HG02798 (cell line): ENCODE data around the gene JARID2.

Source experiments
- ATAC-seq: cut with Tn5 transposase; IDR thresholded peaks from one replicate; pipeline ENCODE4 v1.9.1; 2021; ENCODE audit warnings: mild to moderate bottlenecking; ENCODE audit not compliant: unreplicated experiment, poor library complexity

The JARID2 gene

DNA sequence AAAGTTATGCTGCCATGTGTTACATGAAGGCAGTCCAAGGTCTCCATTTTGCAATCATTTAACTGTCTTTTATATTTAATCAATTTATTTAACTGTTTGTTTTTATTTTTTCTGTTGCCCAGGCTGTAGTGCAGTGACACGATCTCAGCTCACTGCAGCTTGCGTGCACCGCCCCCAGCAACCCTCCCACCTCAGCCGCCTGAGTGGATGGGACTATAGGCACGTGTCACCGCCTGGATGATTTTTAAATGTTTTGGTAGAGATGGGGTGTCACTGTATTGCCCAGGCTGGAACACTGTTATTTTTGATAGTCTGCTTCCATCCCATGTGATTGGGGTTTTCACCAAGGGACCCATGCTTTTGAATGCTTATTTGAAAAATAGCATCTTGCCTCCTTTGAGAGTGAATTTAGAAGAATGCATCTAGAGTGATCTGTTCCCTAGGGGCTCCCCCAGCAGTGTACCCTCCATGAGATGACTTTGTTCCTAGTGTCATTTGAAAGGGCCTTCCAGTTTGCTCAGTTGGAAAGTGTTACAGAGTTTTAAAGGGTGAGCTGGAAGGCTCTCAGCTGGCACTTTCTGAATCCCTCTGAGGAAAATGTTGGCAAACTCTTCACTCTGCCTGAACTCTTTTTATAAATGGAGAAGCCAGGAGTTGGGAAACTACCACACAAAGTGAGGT is 143.4 kb downstream of the JARID2 start:
- no peak for ATAC-seq

- ATAC-seq: no peak
These were observed 144.2 kb downstream of the JARID2 start for GRCh38 chr6:15389765-15390723.

DNA sequence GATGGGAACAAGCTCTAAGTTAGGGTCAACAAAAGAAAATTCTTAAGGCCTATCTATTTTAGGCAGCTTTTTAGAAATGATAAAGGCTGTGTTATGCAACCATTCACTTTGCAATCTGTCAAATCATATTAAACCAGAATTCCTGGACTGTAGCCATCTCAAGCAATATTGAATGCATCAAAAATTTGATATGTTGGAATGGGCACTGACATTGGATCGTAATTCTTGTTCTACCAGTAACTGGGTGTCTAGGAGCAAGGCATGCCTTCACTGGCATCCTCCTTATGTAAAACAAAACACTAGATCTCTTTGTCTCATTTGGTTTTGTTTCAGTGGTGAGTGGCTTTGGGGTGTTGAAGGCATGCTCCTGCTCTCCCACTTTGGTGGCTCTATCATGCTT is 145.6 kb downstream of the JARID2 start:
- ATAC-seq: no peak

DNA sequence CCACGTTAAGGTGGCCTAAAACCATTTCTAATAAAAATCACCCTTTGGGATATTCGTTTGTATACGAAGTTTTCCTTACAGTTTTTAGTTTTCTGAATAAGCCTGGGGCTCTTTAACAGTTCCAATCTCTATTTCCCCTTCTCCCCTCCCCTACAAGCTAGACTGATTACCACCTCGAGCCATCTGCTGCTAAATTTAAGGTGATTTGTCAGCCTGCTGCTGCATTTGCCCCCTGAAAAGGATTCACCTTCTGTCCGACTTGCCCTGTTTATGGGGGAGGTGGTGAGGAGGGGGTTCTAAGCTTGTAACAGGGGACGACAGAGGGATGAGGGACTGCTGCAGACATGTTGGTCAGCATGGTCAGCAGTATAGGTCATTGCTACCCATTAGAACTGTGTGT is 146.3 kb downstream of the JARID2 start:
- ATAC-seq: no peak

GRCh38 chr6:15393605-15394004 is 147.7 kb downstream of the JARID2 start:
- no peak for ATAC-seq

DNA sequence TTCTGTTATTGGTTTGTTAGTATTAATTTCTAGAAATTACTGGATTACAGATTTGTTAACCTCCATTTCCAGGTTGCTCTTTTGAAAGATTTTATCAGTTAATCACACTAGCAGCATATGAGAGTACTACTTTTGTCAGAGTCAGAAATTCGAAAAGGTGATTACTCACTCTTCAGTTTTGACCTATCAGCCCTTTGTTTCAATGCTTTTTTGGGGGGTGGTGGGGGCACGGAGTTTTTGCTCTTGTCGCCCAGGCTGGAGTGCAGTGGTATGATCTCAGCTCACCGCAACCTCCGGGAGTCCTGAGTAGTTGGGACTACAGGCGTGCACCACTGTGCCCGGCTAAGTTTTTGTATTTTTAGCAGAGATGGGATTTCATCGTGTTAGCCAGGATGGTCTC is 149.2 kb downstream of the JARID2 start:
- ATAC-seq: no peak

DNA sequence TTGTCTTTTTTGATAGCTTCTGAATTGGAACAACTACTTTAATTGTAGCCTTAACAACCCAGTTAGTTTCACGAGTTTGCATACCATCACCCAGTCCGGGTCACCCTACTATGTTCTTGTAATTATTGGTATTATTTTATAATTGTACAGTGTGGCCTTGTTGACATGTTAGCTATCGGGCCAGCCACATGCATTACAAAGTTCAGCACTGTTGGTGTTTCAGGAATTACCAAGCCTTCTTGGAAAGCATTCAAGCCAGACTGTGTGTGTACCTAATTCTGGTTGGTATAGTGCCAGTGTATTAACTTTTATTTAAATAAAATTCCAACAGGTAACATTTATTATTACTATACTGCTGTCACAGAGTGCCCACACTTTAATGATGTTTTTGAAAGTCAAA is 150.9 kb downstream of the JARID2 start:
- ATAC-seq: no peak

- ATAC-seq: peak; percentile 66
These were observed 152.9 kb downstream of the JARID2 start for GRCh38 chr6:15398633-15399275.

DNA sequence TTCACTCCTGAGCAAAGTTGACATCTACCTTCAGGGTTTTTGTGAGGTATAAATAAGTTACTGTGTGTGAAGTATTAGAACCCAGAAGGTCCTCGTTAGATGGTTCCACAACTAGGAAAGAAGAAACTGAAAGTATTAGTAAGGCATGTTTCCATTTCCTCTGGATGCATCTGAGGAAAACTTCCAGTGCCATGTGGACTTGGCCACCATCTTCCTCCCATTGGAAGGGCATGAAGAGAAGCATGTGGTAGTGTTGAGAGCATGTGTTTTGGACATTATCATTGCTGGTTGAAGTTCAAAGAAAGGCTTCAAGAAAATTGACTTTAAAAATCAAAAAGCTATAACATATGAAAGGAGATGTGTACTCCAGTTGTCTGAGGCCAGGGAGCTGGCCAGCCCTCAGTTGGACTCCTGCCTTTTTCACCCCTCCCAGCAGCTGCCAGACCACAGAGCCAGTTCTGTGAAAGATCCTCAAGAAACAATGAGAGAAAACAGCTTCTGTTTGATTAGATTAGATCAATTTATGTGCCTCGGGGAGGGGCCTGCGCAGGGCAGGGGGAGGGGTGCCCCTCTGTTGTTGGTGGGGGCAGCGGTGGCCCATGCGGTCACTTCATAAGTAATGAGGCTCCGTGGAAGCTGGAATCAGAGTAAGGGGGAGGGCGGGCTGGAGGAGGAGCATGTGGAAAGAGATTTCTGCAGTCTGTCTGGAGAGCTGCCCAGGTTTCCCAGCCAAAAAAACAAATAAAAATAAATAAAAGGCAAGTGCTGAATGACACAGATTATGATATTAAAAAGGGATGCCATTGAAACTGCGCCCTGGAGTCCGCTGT is 154.0 kb downstream of the JARID2 start:
- ATAC-seq: no peak

DNA sequence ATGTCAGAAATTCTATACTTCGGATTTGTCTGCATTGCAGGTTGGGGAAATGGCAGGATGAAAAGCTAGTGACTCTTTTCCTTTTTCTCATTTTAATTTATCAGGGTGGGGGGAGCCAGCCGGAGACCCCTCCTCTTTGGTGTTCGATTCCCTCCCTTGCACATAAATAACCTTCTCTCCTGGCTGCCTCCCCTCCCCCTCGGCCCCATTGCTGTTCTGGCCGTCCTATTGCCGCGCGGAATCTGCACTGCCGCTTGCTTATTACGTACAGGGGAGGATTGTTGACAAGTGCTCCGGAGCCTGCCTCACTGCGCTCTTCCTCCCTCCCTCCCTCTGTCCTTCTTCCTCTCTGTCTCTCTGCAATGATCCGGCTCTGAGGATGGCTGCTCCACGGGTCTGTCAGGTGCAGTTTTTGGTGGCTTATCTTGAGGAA is 154.7 kb downstream of the JARID2 start:
- ATAC-seq: no peak

DNA sequence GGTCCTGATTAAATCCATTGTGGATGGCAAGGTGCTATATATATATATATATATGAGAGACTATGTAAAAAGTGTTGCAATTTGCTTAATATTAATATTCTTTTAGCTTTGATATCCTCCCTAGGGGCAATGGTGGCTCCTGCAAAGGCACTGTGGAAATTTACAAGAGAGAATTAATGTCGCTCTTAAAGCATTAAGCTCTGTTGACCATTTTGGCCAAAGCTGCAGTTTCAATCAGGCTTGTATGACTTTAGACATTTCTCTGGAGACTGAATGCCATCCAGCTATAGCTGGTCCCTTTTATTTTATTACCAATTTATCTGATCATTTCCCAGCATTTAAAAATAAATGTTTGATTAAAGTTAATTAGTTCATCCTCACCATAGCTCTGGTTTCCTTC is 155.3 kb downstream of the JARID2 start:
- ATAC-seq: no peak

DNA sequence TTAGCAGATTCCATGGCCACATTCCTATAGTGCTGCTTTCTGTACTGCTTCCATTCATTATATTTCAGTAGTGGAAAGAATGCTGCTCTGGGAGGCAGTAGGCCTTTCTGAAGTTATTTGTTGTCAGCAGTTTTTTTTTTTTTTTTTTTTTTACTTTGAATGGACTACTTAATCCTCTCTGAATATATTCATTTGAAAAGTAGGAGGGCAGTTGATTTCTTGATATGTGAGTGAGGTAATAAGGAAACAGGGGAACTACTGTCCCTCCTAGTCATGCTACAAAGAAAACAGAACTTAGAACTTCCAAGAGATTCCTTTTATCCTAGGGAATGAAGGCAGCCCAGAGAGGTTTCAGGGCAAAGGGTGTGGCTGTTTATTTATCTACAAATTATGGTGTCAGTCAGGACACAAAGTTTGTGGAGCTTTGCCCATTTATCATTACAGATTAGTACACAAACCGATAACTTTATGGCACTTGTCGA is 155.9 kb downstream of the JARID2 start:
- no peak for ATAC-seq

DNA sequence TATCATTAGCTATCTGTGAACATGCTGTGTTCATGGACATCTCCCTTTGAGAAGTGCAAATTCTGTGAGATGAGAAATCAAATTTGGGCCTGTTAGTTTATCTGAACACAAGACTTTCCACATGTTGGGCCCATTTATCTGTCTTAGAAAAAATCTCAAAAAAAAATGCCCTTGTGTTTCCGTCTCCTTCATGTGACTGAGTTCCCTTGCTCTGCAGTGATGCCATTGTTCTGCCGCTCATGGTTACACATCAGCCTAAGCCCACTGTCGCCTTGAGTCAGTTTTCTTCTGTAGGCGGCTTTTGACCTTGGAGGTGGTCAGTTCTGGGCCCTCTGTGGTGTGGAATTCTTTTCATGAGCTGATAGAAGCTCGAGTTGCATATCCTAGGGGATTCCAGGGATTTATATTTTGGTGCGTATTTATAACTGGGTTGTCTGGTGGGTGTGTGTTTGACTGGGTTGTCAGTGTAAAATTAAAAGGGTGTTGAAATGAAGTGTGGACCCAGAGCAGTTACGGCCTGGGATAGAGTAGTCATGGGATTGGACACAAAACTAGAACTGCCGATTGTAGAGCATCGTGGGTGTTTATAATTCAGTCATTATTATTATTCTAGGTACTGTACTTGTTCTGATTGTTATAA is 156.7 kb downstream of the JARID2 start:
- ATAC-seq: no peak

DNA sequence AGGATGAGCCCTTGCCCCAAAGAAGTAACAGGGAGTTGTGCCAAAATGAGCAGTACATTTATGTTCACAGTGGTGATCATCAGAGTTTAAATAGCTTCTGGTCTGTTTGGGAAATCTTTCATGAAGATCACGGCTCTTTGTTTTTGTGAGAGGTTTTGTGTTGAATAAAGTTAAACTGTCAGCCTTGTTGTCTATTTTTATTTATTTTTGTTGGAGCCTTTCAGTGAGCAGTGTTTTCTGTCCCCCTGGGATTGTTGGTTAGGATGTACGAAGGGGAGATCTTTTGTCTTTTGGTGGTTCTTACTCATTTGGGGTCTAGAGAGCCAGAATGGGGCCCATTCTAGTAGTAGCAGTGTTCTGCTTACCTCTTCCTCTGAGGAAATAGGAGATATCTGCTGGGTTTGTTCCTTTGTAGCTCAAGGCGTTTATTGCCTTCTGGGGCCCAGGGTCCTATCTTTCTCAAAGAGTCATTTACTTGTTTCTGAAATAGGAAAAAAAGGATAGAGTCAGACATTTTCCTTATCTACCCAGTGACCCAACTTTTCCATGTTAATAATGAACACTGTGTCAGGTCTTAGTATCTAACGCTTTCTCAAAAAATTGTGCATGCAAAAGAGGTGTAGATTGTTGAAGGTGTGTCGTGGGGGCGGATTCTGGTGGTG is 157.4 kb downstream of the JARID2 start:
- no peak for ATAC-seq

GRCh38 chr6:15404685-15404980 is 158.8 kb downstream of the JARID2 start:
- ATAC-seq: no peak

DNA sequence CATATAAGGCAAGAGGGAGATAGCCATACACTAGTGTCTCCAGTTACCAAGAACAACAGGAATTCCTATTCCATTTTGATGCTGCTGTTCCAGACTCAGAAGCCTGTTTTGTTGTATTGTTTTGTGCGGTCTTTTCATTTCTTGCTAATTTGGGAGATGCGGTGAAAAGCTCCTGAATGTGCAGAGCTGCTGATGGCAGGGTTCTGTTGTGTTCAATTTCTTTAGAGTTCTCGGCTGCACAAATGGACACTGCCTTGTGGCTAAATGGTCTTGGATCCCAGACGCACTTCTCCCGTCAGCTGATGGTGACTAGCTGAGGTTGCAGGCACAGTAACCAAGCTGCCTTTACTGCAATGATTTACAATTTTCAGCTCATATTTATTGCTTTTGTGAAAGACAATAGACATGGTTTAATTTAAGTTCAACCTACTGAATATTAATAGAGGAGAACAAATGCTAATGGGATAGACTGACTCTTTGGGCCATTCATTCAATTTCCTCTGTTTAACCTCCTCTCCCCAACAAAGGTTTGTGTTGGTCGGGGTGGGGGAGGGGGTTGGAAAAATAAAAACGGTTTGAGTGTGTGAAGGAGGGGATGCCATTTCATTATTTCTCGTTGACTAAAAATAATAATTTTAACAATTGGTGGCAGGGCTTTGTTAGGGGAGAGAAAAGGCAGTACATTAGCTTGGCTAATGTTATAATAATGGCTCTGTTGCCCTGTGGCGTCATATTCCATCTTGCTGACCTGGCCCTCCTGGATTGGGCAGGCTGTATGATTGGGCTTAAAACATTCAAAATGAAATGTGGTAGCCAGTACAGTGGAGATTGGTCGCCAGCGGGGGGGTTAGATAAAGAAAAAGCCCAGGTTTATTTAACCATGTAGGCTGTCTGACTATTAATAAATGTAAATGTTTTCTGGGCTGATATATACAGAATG is 159.5 kb downstream of the JARID2 start:
- ATAC-seq: no peak

- no peak for ATAC-seq
These were observed 160.6 kb downstream of the JARID2 start for GRCh38 chr6:15406452-15406851.

DNA sequence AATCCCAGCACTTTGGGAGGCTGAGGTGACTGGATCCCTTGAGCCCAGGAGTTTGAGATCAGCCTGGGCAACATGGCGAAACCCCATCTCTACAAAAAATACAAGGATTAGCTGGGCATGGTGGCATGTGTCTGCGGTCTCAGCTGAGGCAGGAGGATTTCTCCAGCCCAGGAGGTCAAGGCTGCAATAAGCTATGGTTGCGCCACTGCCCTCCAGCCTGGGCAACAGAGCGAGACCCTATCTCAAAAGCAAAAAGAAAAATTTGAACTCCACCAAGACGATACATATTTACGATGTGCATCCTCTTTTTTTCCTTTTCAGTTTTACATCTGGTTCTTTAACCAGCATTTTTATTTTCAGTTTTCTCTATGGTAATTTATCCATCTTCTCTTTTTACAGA is 162.1 kb downstream of the JARID2 start:
- no peak for ATAC-seq
